Measurements from ENCODE around the gene RGL2.

DNA sequence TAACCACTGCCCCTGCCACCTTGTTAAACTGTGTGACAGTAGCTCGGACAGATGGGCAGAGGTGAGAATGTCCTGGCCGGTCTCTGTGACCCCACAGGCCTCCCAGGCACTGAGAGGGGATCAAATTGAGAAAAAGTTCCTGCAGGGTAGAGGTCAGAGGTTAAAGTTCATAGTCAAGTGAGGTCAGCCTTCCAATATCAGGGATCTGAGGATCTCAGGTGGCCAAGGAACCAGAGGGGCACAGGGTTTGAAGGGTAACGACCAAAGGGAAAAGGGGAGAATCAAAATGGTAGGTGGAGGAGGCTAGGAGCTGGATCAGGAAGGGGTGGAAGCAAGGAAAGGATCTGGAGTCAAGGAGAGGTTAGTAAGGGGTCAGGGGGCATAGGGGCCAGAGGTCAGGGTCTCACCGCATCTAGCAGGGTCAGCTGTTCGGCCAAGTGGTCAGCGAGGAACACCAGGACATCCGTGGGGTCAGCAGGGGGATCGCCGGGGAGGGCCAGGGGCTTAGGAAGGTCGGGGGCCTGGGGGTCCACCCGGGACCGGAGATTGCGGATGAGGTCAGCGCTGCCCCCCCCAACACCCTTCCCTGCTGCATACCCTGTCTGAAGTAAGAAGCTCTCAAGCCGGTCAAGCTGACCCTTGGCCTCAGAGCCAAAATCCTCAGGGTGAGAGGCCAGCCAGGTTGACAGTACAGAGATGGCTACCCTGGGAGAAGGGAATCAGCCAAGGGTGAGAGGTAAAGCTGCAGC lies 2.9 kb downstream of the RGL2 start:
- TF ChIP-seq CTCF (IDR thresholded peaks at IDR 0.05; ENCODE audit: low read depth, low read length) (no peak), EZH2phosphoT487 (IDR thresholded peaks at IDR 0.05; ENCODE audit: low read depth) (no peak)
